Measurements from ENCODE around the gene C1orf167.

GRCh38 chr1:11770011-11770410 lies 8.0 kb downstream of the C1orf167 start:
- TF ChIP-seq SMC3 (IDR thresholded peaks at IDR 0.05; ENCODE audit: low read length) (no peak), ZNF33A (CRISPR knock-in tag; IDR thresholded peaks at IDR 0.05; ENCODE audit: borderline replicate concordance) (no peak), EP300 (IDR thresholded peaks at IDR 0.05; ENCODE audit: low read depth in 2 of 2, low read length in 2 of 2) (no peak), EP300 (CRISPR knock-in tag; IDR thresholded peaks at IDR 0.05; ENCODE audit: borderline replicate concordance) (no peak), PCBP2 (optimal IDR thresholded peaks at IDR 0.05; ENCODE audit: low read depth, low read length, poor library complexity, severe bottlenecking) (no peak), ZNF563 (CRISPR knock-in tag; IDR thresholded peaks at IDR 0.05) (no peak), HNF4G (IDR thresholded peaks at IDR 0.05; ENCODE audit: borderline replicate concordance, low read depth, low read length) (no peak), HNF4G (CRISPR knock-in tag; IDR thresholded peaks at IDR 0.05; ENCODE audit: borderline replicate concordance, low read depth) (no peak), ATF3 (CRISPR knock-in tag; IDR thresholded peaks at IDR 0.05) (no peak), CTCF (CRISPR knock-in tag; IDR thresholded peaks at IDR 0.05) (no peak)

All from HepG2 (cell line).